ENCODE data around the gene PRKCB. TPM values are rescaled to one million over a fixed set of nuclear protein-coding genes. Genes with fewer than 3 reads are reported as not detected.
"Not testable (repeated sequence)": the region's sequence is repeated elsewhere in the genome, so short reads cannot be mapped to it uniquely, and the experiment has no call there.

PRKCB gene
- total RNA-seq, 1 experiment from 2014 or later = not detected

- DNase-seq (no peak), ATAC-seq (no peak)
- H3K79me2 ChIP-seq (ENCODE audit: low read length) = no peaks in the 10 kb centered on the region
- no peak overlapping the region for H2AFZ ChIP-seq (ENCODE audit: low read length)
- no peaks in the 10 kb centered on the region for H3K9me3 ChIP-seq (ENCODE audit: low read length)
- H4K20me1 ChIP-seq (ENCODE audit: low read length) = no peaks in the 10 kb centered on the region
- no peaks in the 10 kb centered on the region for H3F3A ChIP-seq (ENCODE audit: low read length, unreplicated experiment)
- no TSS peak for BruUV-seq (replicated peaks)
- TF ChIP-seq, protein P1, sequence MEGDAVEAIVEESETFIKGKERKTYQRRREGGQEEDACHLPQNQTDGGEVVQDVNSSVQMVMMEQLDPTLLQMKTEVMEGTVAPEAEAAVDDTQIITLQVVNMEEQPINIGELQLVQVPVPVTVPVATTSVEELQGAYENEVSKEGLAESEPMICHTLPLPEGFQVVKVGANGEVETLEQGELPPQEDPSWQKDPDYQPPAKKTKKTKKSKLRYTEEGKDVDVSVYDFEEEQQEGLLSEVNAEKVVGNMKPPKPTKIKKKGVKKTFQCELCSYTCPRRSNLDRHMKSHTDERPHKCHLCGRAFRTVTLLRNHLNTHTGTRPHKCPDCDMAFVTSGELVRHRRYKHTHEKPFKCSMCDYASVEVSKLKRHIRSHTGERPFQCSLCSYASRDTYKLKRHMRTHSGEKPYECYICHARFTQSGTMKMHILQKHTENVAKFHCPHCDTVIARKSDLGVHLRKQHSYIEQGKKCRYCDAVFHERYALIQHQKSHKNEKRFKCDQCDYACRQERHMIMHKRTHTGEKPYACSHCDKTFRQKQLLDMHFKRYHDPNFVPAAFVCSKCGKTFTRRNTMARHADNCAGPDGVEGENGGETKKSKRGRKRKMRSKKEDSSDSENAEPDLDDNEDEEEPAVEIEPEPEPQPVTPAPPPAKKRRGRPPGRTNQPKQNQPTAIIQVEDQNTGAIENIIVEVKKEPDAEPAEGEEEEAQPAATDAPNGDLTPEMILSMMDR (conservative IDR thresholded peaks at IDR 0.05; ENCODE audit: low read depth, low read length) = no peak
- TF ChIP-seq EZH2 (IDR thresholded peaks at IDR 0.05; ENCODE audit: low read length, unreplicated experiment) (no peak), EZH2phosphoT487 (IDR thresholded peaks at IDR 0.05; ENCODE audit: borderline replicate concordance, low read length) (no peak)
- peaks cover 28% of the 10 kb centered on the region for H3K27me3 ChIP-seq (ENCODE audit: low read length)
- ChIA-PET CTCF (no interaction called here), POLR2A (ENCODE audit: unreplicated experiment) (no interaction called here)
- no peak overlapping the region for H3K27ac ChIP-seq (ENCODE audit: low read length)
- H3K4me3 ChIP-seq (ENCODE audit: low read length) = no peak overlapping the region
- H3K9ac ChIP-seq (ENCODE audit: low read length) = no peak overlapping the region
- H3K36me3 ChIP-seq (ENCODE audit: low read depth, low read length) = no peaks in the 10 kb centered on the region
- intact Hi-C loops (cut with micrococcal nuclease) = no loop called here
- no peak overlapping the region for H3K4me2 ChIP-seq (ENCODE audit: low read length)
- no peaks in the 10 kb centered on the region for H3K4me1 ChIP-seq (ENCODE audit: insufficient read depth, low read length)
- no peaks in the 10 kb centered on the region for H3K9me2 ChIP-seq (replicated peaks; ENCODE audit: low read length)
These were observed 313.3 kb downstream of the PRKCB start for GRCh38 chr16:24149102-24149501.

GRCh38 chr16:24150282-24150681 is 314.5 kb downstream of the PRKCB start:
- Histone ChIP-seq H3K79me2 (ENCODE audit: low read length) (no peaks in the 10 kb centered on the region), H3K9ac (ENCODE audit: low read length) (no peak overlapping the region), H3K4me1 (ENCODE audit: insufficient read depth, low read length) (no peaks in the 10 kb centered on the region), H2AFZ (ENCODE audit: low read length) (no peak overlapping the region), H3K4me2 (ENCODE audit: low read length) (no peak overlapping the region), H4K20me1 (ENCODE audit: low read length) (no peaks in the 10 kb centered on the region), H3K9me3 (ENCODE audit: low read length) (no peaks in the 10 kb centered on the region), H3K36me3 (ENCODE audit: low read depth, low read length) (no peaks in the 10 kb centered on the region), H3K27me3 (ENCODE audit: low read length) (peaks cover 28% of the 10 kb centered on the region), H3K4me3 (ENCODE audit: low read length) (no peak overlapping the region), H3F3A (ENCODE audit: low read length, unreplicated experiment) (no peaks in the 10 kb centered on the region), H3K9me2 (replicated peaks; ENCODE audit: low read length) (no peaks in the 10 kb centered on the region), H3K27ac (ENCODE audit: low read length) (no peak overlapping the region)
- BruUV-seq (replicated peaks) = no TSS peak
- DNase-seq = no peak
- CTCF ChIA-PET = no interaction called here
- ATAC-seq = no peak
- POLR2A ChIA-PET (ENCODE audit: unreplicated experiment) = no interaction called here
- intact Hi-C loops (cut with micrococcal nuclease) = no loop called here
- TF ChIP-seq EZH2phosphoT487 (IDR thresholded peaks at IDR 0.05; ENCODE audit: borderline replicate concordance, low read length) = no peak

DNA sequence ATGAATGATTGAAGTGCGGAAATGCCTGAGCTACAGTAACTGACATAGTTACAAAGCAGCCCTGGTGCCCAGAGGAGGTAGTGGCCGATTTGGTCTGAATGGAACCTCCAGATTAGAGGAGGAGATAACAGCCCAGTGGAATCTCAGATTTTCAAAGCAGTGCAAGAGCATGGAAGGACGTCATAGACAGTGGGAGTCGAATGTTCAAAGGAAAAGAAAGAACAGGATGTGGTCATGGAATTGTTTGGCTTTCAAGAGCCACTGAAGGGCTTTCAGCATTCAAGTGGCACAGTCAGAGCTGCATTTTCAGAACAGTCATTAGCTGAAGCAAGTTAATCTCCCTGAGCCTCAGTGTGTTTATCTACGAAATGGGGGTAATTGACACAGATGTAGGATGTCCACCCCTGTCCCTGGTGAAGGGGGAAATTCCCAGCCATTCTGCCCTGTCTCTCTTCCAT is 315.7 kb downstream of the PRKCB start:
- Histone ChIP-seq H3K4me1 (ENCODE audit: insufficient read depth, low read length) (no peaks in the 10 kb centered on the region), H3K27ac (ENCODE audit: low read length) (no peak overlapping the region), H4K20me1 (ENCODE audit: low read length) (no peaks in the 10 kb centered on the region), H2AFZ (ENCODE audit: low read length) (no peak overlapping the region), H3K9me2 (replicated peaks; ENCODE audit: low read length) (no peaks in the 10 kb centered on the region), H3K9ac (ENCODE audit: low read length) (no peak overlapping the region), H3K79me2 (ENCODE audit: low read length) (no peaks in the 10 kb centered on the region), H3K4me2 (ENCODE audit: low read length) (no peak overlapping the region), H3K36me3 (ENCODE audit: low read depth, low read length) (no peaks in the 10 kb centered on the region), H3K27me3 (ENCODE audit: low read length) (peaks cover 19% of the 10 kb centered on the region), H3F3A (ENCODE audit: low read length, unreplicated experiment) (no peaks in the 10 kb centered on the region), H3K4me3 (ENCODE audit: low read length) (no peak overlapping the region), H3K9me3 (ENCODE audit: low read length) (no peaks in the 10 kb centered on the region)
- ChIA-PET POLR2A (ENCODE audit: unreplicated experiment) (no interaction called here), CTCF (no interaction called here)
- ATAC-seq (no peak), DNase-seq (no peak)
- TF ChIP-seq EZH2phosphoT487 (IDR thresholded peaks at IDR 0.05; ENCODE audit: borderline replicate concordance, low read length) (no peak), EZH2 (IDR thresholded peaks at IDR 0.05; ENCODE audit: low read length, unreplicated experiment) (no peak)
- TF ChIP-seq, protein P1 (conservative IDR thresholded peaks at IDR 0.05; ENCODE audit: low read depth, low read length) = no peak
- intact Hi-C loops (cut with micrococcal nuclease) = no loop called here
- BruUV-seq (replicated peaks) = no TSS peak

GRCh38 chr16:24152048-24152447 is 316.3 kb downstream of the PRKCB start:
- H3F3A ChIP-seq (ENCODE audit: low read length, unreplicated experiment); H4K20me1 ChIP-seq (ENCODE audit: low read length); H3K9me3 ChIP-seq (ENCODE audit: low read length); intact Hi-C loops (cut with micrococcal nuclease); ATAC-seq; H3K27ac ChIP-seq (ENCODE audit: low read length); CTCF ChIA-PET; DNase-seq; H3K4me3 ChIP-seq (ENCODE audit: low read length); H2AFZ ChIP-seq (ENCODE audit: low read length); H3K4me1 ChIP-seq (ENCODE audit: insufficient read depth, low read length); H3K9ac ChIP-seq (ENCODE audit: low read length); H3K4me2 ChIP-seq (ENCODE audit: low read length); H3K9me2 ChIP-seq (replicated peaks; ENCODE audit: low read length); H3K79me2 ChIP-seq (ENCODE audit: low read length); POLR2A ChIA-PET (ENCODE audit: unreplicated experiment); BruUV-seq (replicated peaks); H3K36me3 ChIP-seq (ENCODE audit: low read depth, low read length): not testable (repeated sequence)
- H3K27me3 ChIP-seq (ENCODE audit: low read length) = peaks cover 17% of the 10 kb centered on the region

Data from PC-3 (cell line).